ENCODE measurements around the gene ABCA13.

DNA sequence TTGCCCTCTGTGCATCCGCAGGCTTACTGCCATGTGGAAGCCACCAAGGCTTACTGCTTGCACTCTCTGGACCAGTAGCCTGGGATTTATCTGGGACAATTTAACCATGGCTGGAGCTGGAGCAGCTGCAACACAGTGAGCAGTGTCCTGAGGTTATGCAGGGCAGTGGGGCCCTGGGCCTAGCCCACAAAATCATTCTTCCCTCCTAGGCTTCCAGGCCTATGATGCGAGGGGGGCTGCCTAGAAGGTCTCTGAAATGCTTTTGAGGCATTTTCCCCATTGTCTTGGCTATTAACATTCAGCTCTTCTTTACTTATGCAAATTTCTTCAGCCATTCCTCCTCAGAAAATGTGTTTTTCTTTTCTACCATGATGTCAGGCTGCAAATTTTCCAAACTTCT is 439.4 kb downstream of the ABCA13 start:
- TF ChIP-seq EGR1 (IDR thresholded peaks at IDR 0.05) (no peak), EP300 (IDR thresholded peaks at IDR 0.05; ENCODE audit: borderline replicate concordance) (no peak), MAX (IDR thresholded peaks at IDR 0.05) (no peak), ZBTB7A (IDR thresholded peaks at IDR 0.05; ENCODE audit: low read depth) (no peak), YY1 (IDR thresholded peaks at IDR 0.05; ENCODE audit: low read depth) (no peak), TCF12 (IDR thresholded peaks at IDR 0.05; ENCODE audit: low read depth) (no peak), TEAD4 (IDR thresholded peaks at IDR 0.05) (no peak), CREB1 (IDR thresholded peaks at IDR 0.05; ENCODE audit: low read depth) (no peak), TAF1 (IDR thresholded peaks at IDR 0.05; ENCODE audit: low read depth) (no peak)
- TF ChIP-seq, protein P1, sequence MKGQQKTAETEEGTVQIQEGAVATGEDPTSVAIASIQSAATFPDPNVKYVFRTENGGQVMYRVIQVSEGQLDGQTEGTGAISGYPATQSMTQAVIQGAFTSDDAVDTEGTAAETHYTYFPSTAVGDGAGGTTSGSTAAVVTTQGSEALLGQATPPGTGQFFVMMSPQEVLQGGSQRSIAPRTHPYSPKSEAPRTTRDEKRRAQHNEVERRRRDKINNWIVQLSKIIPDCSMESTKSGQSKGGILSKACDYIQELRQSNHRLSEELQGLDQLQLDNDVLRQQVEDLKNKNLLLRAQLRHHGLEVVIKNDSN (IDR thresholded peaks at IDR 0.05): no peak
- TF ChIP-seq, protein P2, sequence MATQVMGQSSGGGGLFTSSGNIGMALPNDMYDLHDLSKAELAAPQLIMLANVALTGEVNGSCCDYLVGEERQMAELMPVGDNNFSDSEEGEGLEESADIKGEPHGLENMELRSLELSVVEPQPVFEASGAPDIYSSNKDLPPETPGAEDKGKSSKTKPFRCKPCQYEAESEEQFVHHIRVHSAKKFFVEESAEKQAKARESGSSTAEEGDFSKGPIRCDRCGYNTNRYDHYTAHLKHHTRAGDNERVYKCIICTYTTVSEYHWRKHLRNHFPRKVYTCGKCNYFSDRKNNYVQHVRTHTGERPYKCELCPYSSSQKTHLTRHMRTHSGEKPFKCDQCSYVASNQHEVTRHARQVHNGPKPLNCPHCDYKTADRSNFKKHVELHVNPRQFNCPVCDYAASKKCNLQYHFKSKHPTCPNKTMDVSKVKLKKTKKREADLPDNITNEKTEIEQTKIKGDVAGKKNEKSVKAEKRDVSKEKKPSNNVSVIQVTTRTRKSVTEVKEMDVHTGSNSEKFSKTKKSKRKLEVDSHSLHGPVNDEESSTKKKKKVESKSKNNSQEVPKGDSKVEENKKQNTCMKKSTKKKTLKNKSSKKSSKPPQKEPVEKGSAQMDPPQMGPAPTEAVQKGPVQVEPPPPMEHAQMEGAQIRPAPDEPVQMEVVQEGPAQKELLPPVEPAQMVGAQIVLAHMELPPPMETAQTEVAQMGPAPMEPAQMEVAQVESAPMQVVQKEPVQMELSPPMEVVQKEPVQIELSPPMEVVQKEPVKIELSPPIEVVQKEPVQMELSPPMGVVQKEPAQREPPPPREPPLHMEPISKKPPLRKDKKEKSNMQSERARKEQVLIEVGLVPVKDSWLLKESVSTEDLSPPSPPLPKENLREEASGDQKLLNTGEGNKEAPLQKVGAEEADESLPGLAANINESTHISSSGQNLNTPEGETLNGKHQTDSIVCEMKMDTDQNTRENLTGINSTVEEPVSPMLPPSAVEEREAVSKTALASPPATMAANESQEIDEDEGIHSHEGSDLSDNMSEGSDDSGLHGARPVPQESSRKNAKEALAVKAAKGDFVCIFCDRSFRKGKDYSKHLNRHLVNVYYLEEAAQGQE (IDR thresholded peaks at IDR 0.05; ENCODE audit: low read depth): no peak

All from Ishikawa (cell line).